IMR-90 (cell line): ENCODE data around the gene ALOX15. TPM values are rescaled to one million over a fixed set of nuclear protein-coding genes. Genes with fewer than 3 reads are reported as not detected.

ENCODE experiments used
- ATAC-seq: fragments of 200-7000 bp; cut with Tn5 transposase; 2 replicates; pipeline ENCODE4 v1.9.1; 2020; ENCODE audit warnings: low read depth, mild to moderate bottlenecking, moderate library complexity
- BruUV-seq: library from RNA; stranded (reverse); fragments of 400-500 nt; replicated peaks from 2 replicates; lab custom pipeline; 2021; lab: Mats Ljungman, UMichigan
- CTCF ChIA-PET: fragments of 300-600 bp; formaldehyde crosslinking; extraction: SDS; loops from one replicate; lab custom pipeline; 2021; ENCODE audit warnings: antibody characterized with exemption; lab: Yijun Ruan, JAX
- POLR2A ChIA-PET: fragments of 300-600 bp; sonication (Branson Sonifier 250); formaldehyde crosslinking; loops from one replicate; lab custom pipeline; 2022; ENCODE audit warnings: antibody characterized with exemption; ENCODE audit not compliant: unreplicated experiment; lab: Charles Lee
- DNase-seq: peaks from one replicate; pipeline ENCODE4 v3.0.0; 2013
- H2AFZ ChIP-seq: replicated peaks from 2 replicates; pipeline ENCODE3; 2013; ENCODE audit warnings: low read length, mild to moderate bottlenecking; ENCODE audit not compliant: poor library complexity
- H2AK5ac ChIP-seq: 2 replicates; pipeline ENCODE4 v1.6.1; 2013; ENCODE audit warnings: low read depth, low read length, inconsistent platforms
- H2AK9ac ChIP-seq: replicated peaks from 2 replicates; pipeline ENCODE3; 2013; ENCODE audit warnings: mild to moderate bottlenecking, low read depth, low read length, moderate library complexity; ENCODE audit not compliant: poor library complexity
- H2BK120ac ChIP-seq: 2 replicates; pipeline ENCODE4 v1.6.1; 2013; ENCODE audit warnings: low read depth, low read length, inconsistent platforms
- H2BK15ac ChIP-seq: 3 replicates; pipeline ENCODE4 v1.6.1; 2013; ENCODE audit warnings: low read depth, low read length, inconsistent platforms
- H2BK20ac ChIP-seq: 2 replicates; pipeline ENCODE4 v1.6.1; 2013; ENCODE audit warnings: low read depth, mild to moderate bottlenecking, inconsistent platforms, low read length, moderate library complexity
- H2BK5ac ChIP-seq: 2 replicates; pipeline ENCODE4 v1.6.1; 2013; ENCODE audit warnings: mild to moderate bottlenecking, low read depth, low read length, inconsistent platforms; ENCODE audit not compliant: poor library complexity, severe bottlenecking
- H3K14ac ChIP-seq: replicated peaks from 2 replicates; pipeline ENCODE4 v1.6.1; 2013; ENCODE audit warnings: low read depth, low read length, inconsistent platforms
- H3K18ac ChIP-seq: 2 replicates; pipeline ENCODE4 v1.6.1; 2013; ENCODE audit warnings: low read depth, low read length, control low read depth
- H3K23ac ChIP-seq: 2 replicates; pipeline ENCODE4 v1.6.1; 2013; ENCODE audit warnings: low read depth, low read length, inconsistent platforms
- H3K27ac ChIP-seq: 2 replicates; pipeline ENCODE4 v1.5.1; 2013; ENCODE audit warnings: mild to moderate bottlenecking, control low read depth, low read length; ENCODE audit not compliant: insufficient read depth
- H3K27me3 ChIP-seq: 2 replicates; pipeline ENCODE4 v1.6.1; 2013; ENCODE audit warnings: low read length; ENCODE audit not compliant: control insufficient read depth, insufficient read depth
- H3K36me3 ChIP-seq: 2 replicates; pipeline ENCODE4 v1.6.1; 2013; ENCODE audit warnings: low read length, mixed read lengths; ENCODE audit not compliant: control insufficient read depth, insufficient read depth
- H3K4ac ChIP-seq: 2 replicates; pipeline ENCODE4 v1.6.1; 2013; ENCODE audit warnings: low read depth, low read length, inconsistent platforms
- H3K4me1 ChIP-seq: 2 replicates; pipeline ENCODE4 v1.6.1; 2013; ENCODE audit warnings: low read length, mixed read lengths; ENCODE audit not compliant: control insufficient read depth, insufficient read depth
- H3K4me2 ChIP-seq: 2 replicates; pipeline ENCODE4 v1.6.1; 2013; ENCODE audit warnings: low read depth, mild to moderate bottlenecking, control low read depth, low read length, moderate library complexity
- H3K4me3 ChIP-seq: 2 replicates; pipeline ENCODE4 v1.5.1; 2013; ENCODE audit warnings: low read depth, mild to moderate bottlenecking, control low read depth, low read length, moderate library complexity; ENCODE audit not compliant: insufficient read depth
- H3K56ac ChIP-seq: 2 replicates; pipeline ENCODE4 v1.6.1; 2013; ENCODE audit warnings: low read length, inconsistent platforms; ENCODE audit not compliant: insufficient read depth; ENCODE audit errors: extremely low read depth
- H3K79me1 ChIP-seq, 2 experiments: 2 replicates each; pipeline ENCODE4 v1.6.1; 2013; ENCODE audit warnings: low read length in 2 of 2, inconsistent platforms in 1 of 2, low read depth in 1 of 2
- H3K9ac ChIP-seq: 2 replicates; pipeline ENCODE4 v1.6.1; 2013; ENCODE audit warnings: low read depth, low read length, control low read depth
- H3K9me1 ChIP-seq: 2 replicates; pipeline ENCODE4 v1.6.1; 2013; ENCODE audit warnings: low read length, inconsistent platforms; ENCODE audit not compliant: insufficient read depth
- H3K9me3 ChIP-seq: 2 replicates; pipeline ENCODE4 v1.6.1; 2013; ENCODE audit warnings: low read length; ENCODE audit not compliant: control insufficient read depth, insufficient read depth
- H4K20me1 ChIP-seq: 2 replicates; pipeline ENCODE4 v1.6.1; 2013; ENCODE audit warnings: low read length, inconsistent platforms; ENCODE audit not compliant: insufficient read depth
- H4K5ac ChIP-seq: 2 replicates; pipeline ENCODE4 v1.6.1; 2013; ENCODE audit warnings: mild to moderate bottlenecking, low read depth, low read length, control low read depth
- H4K8ac ChIP-seq, 2 experiments: 2 replicates each; pipeline ENCODE4 v1.6.1; 2013; ENCODE audit warnings: low read depth in 2 of 2, low read length in 2 of 2, control low read depth in 1 of 2, inconsistent platforms in 1 of 2
- H4K91ac ChIP-seq: 2 replicates; pipeline ENCODE4 v1.6.1; 2013; ENCODE audit warnings: low read depth, low read length, inconsistent platforms; ENCODE audit not compliant: insufficient read depth
- CEBPB ChIP-seq: IDR thresholded peaks from 2 replicates; pipeline ENCODE4 v1.6.1; 2012; ENCODE audit warnings: low read depth, low read length, improper control_type of control experiment
- CTCF ChIP-seq: conservative IDR thresholded peaks from 2 replicates; pipeline ENCODE4 v1.5.1; 2012; ENCODE audit warnings: mild to moderate bottlenecking, low read depth, low read length, improper control_type of control experiment
- FOS ChIP-seq: fragments of 150-350 bp; IDR thresholded peaks from 2 replicates; pipeline ENCODE4 v1.6.1; 2016; ENCODE audit warnings: low read depth, low read length
- MXI1 ChIP-seq: IDR thresholded peaks from 2 replicates; pipeline ENCODE4 v1.6.1; 2012; ENCODE audit warnings: low read depth, mild to moderate bottlenecking, low read length, moderate library complexity, borderline replicate concordance
- RAD21 ChIP-seq: IDR thresholded peaks from 2 replicates; pipeline ENCODE4 v1.6.1; 2012; ENCODE audit warnings: low read length, improper control_type of control experiment
- RCOR1 ChIP-seq: IDR thresholded peaks from 2 replicates; pipeline ENCODE4 v1.6.1; 2012; ENCODE audit warnings: mild to moderate bottlenecking, low read length, improper control_type of control experiment; ENCODE audit not compliant: insufficient replicate concordance
- SMC3 ChIP-seq: fragments of 150-350 bp; IDR thresholded peaks from 2 replicates; pipeline ENCODE4 v1.6.1; 2016; ENCODE audit warnings: low read depth, mild to moderate bottlenecking, antibody characterized with exemption, low read length, moderate library complexity
- USF2 ChIP-seq: fragments of 150-350 bp; IDR thresholded peaks from 2 replicates; pipeline ENCODE4 v1.6.1; 2017; ENCODE audit warnings: mild to moderate bottlenecking, antibody characterized with exemption, low read length, low read depth
- WGBS, 2 experiments: methylation state at CpG; one replicate each; pipeline versions ENCODE4 v1.1.5 to v1.1.7; 2013; ENCODE audit warnings: missing lambda C conversion rate in 2 of 2; ENCODE audit not compliant: insufficient read length in 1 of 2; ENCODE audit errors: extremely low coverage in 2 of 2; 5-methylcytosine and 5-hydroxymethylcytosine counted together
- dilution Hi-C: fragments of 300-500 bp; cut with HindIII; formaldehyde crosslinking; loops from one replicate; pipeline ENCODE4 v1.14.3; 2018; ENCODE audit warnings: low sequenced_read_pairs; ENCODE audit not compliant: unreplicated experiment
- in situ Hi-C: fragments of 300-500 bp; cut with MboI; formaldehyde crosslinking; loops from 3 replicates; pipeline ENCODE4 v1.14.3; 2019; ENCODE audit warnings: low sequenced_read_pairs, inconsistent platforms, mixed read lengths
- intact Hi-C: fragments of 100-400 bp; cut with micrococcal nuclease; formaldehyde crosslinking; loops from 2 replicates; pipeline ENCODE4 v1.10.0; 2022
- polyA plus RNA-seq, 3 experiments: library from polyadenylated mRNA; depleted of rRNA; stranded (reverse); fragments of >200 nt; gene quantifications; 2 replicates each; pipeline ENCODE4 v1.2.3, GENCODE V29; 2012; ENCODE audit warnings: low replicate concordance in 1 of 3
- total RNA-seq: library from RNA; depleted of rRNA; stranded (reverse); fragments of >200 nt; gene quantifications from 2 replicates; pipeline ENCODE4 v1.2.3, GENCODE V29; 2012

Gene ALOX15
- total and polyA plus RNA-seq, 2 of the 4 experiments (the other 2 are of a cell fraction) = not detected

- ATAC-seq (no peak), DNase-seq (no peak)
- Histone ChIP-seq H3K56ac (no peak overlapping the region), H2BK20ac (no peak overlapping the region), H3K4me2 (no peak overlapping the region), H2AK9ac (no peak overlapping the region), H4K20me1 (no peaks in the 10 kb centered on the region), H2AFZ (no peak overlapping the region), H2BK5ac (no peak overlapping the region), H3K27ac (no peak overlapping the region), H4K91ac (no peak overlapping the region), H3K4ac (no peak overlapping the region), H4K5ac (no peak overlapping the region), H2BK15ac (no peak overlapping the region), H3K4me1 (no peaks in the 10 kb centered on the region; the same call in 1 of the 2 replicates), H3K18ac (no peak overlapping the region), H3K79me1 (no peaks in the 10 kb centered on the region), H3K9ac (no peak overlapping the region), H3K36me3 (no peaks in the 10 kb centered on the region), H2AK5ac (no peak overlapping the region), H4K8ac (no peak overlapping the region), H2BK120ac (no peak overlapping the region), H3K9me3 (no peaks in the 10 kb centered on the region; the same call in 1 of the 2 replicates), H3K14ac (no peak overlapping the region), H3K23ac (no peak overlapping the region), H3K27me3 (peaks cover 65% of the 10 kb centered on the region), H3K9me1 (no peaks in the 10 kb centered on the region), H3K4me3 (no peak overlapping the region)
- no TSS peak for BruUV-seq
- in situ Hi-C loops (no loop called here), intact Hi-C loops (no loop called here), dilution Hi-C loops (no loop called here)
- ChIA-PET POLR2A (no interaction called here), CTCF (no interaction called here)
- TF ChIP-seq FOS (no peak), MXI1 (no peak), CTCF (no peak), RCOR1 (no peak), CEBPB (no peak), USF2 (no peak), SMC3 (no peak), RAD21 (no peak)
- 0% methylated on average over 1 of the region's 6 CpGs; no CpG with 5 or more reads in 1 of the 2 experiments for WGBS, 2 experiments
Observed at GRCh38 chr17:4642286-4642685, 808 bp upstream of the ALOX15 start.
